ENCODE measurements around the gene TTC8. TPM values are rescaled to one million over a fixed set of nuclear protein-coding genes. Genes with fewer than 3 reads are reported as not detected.

Gene TTC8
- total RNA-seq, 1 donor from 2014 or later: 27.2 TPM

DNA sequence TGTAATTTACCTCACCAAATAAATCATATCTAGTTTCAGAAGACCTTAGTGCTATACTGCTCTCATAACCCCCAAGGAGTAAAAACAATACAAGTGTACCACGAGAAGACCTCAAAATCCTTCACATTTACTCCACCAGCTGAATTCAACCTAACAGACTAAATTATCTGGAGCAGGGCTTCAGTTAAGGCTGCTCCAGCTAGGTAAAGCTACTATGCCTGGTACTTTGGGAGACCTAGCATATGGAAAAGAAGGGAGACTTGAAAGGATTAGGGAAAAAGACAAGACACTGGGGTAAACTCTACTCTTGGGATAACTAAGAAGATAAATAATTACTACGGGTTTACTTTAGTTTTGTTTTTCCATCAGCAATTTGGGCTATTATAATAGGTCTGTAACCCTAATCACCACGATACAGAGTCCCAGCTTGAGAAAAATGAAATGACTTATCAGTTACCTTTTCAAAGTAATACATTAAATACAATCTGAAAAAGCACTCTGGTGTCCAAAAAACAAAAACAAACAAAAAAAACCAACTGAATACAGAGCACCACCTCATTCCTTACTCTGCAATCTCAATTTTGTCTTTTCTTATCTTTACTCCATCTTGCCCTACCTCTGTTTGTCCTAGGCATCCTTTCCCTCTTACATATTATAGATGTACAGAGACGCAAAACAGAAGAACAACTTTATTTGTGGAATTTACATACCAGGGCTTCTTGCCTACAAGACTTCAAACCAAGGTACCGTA, 33.8 kb upstream of the TTC8 start:
- Mint-ChIP-seq H3K27ac (ENCODE audit: unreplicated experiment) (no peak overlapping the region), H3K9me3 (ENCODE audit: low read depth) (no peaks in the 10 kb centered on the region), H3K4me1 (ENCODE audit: low read depth) (no peaks in the 10 kb centered on the region), H3K36me3 (ENCODE audit: low read depth) (no peaks in the 10 kb centered on the region), H3K27me3 (ENCODE audit: low read depth) (peaks cover 37% of the 10 kb centered on the region), H3K4me3 (ENCODE audit: unreplicated experiment) (no peak overlapping the region)
- TF ChIP-seq, protein P1, sequence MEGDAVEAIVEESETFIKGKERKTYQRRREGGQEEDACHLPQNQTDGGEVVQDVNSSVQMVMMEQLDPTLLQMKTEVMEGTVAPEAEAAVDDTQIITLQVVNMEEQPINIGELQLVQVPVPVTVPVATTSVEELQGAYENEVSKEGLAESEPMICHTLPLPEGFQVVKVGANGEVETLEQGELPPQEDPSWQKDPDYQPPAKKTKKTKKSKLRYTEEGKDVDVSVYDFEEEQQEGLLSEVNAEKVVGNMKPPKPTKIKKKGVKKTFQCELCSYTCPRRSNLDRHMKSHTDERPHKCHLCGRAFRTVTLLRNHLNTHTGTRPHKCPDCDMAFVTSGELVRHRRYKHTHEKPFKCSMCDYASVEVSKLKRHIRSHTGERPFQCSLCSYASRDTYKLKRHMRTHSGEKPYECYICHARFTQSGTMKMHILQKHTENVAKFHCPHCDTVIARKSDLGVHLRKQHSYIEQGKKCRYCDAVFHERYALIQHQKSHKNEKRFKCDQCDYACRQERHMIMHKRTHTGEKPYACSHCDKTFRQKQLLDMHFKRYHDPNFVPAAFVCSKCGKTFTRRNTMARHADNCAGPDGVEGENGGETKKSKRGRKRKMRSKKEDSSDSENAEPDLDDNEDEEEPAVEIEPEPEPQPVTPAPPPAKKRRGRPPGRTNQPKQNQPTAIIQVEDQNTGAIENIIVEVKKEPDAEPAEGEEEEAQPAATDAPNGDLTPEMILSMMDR (IDR thresholded peaks at IDR 0.05): no peak
- DNase-seq (ENCODE audit: low spot score): no peak

DNA sequence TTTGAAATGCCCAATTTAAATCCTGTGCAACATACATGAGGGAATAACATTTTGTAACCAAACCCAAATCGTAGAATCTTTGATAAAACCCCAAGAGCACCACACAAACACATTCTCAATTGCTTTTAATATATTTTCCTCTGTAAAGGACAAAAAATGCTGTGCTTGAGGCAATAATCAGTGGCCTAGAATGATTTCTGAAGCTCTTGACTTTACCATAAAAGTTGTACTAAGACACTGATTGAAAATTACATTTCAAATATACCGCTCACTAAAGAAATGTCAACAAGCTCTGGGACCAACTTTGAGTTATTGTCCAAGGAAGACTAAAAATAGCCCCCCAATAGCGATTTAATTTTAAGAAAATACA, 33.2 kb upstream of the TTC8 start:
- H3K4me3 Mint-ChIP-seq (ENCODE audit: unreplicated experiment): no peak overlapping the region
- H3K4me1 Mint-ChIP-seq (ENCODE audit: low read depth): no peaks in the 10 kb centered on the region
- H3K27me3 Mint-ChIP-seq (ENCODE audit: low read depth): peaks cover 33% of the 10 kb centered on the region
- no peaks in the 10 kb centered on the region for H3K9me3 Mint-ChIP-seq (ENCODE audit: low read depth)
- no peaks in the 10 kb centered on the region for H3K36me3 Mint-ChIP-seq (ENCODE audit: low read depth)
- TF ChIP-seq, protein P1 (IDR thresholded peaks at IDR 0.05): no peak
- H3K27ac Mint-ChIP-seq (ENCODE audit: unreplicated experiment): no peak overlapping the region
- DNase-seq (ENCODE audit: low spot score): no peak

DNA sequence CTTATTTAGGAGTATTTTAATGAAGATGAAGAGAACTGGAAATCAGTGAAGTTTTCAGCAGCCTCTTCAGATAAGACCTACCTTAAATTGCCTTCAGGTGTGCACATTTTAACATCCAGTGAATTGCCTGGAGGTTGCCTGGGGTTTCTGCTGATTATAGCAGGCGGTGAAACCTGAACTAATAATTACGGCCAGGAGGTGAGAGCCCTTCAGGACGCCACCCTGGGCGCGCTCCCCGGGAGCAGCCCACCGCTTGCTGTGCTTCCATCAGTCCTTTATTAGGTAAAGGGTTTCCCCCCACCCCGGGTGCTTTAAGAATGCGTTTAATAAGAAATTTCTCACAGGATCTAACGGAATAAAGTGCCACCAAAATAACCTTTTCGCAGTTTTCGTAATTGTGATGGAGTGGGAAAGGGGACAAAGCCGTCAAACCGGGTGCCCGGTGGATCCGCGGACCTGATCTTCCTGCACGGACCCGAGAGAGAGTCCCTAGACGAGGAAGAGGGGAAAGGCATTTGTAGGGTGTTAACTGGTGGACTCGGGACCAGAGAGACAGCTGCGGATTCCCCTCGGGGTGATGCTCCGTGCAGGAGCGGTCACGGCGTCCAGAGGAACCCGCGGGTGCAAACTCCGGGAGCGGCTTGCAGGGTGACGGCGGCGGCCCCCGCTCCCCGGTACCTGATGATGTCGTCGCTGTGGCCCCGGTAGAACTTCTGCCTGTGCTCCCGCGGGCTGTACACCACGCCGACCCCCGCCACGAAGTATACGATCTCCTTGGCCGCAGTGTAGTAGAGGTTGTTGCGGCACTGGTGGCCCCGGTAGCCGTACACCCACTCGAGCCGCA, 32.6 kb upstream of the TTC8 start:
- Mint-ChIP-seq H3K9me3 (ENCODE audit: low read depth) (no peaks in the 10 kb centered on the region), H3K4me1 (ENCODE audit: low read depth) (no peaks in the 10 kb centered on the region), H3K27me3 (ENCODE audit: low read depth) (peaks cover 30% of the 10 kb centered on the region), H3K36me3 (ENCODE audit: low read depth) (no peaks in the 10 kb centered on the region), H3K27ac (ENCODE audit: unreplicated experiment) (no peak overlapping the region), H3K4me3 (ENCODE audit: unreplicated experiment) (peak overlapping the region; percentile 60)
- TF ChIP-seq, protein P1 (IDR thresholded peaks at IDR 0.05): no peak
- DNase-seq (ENCODE audit: low spot score): no peak

DNA sequence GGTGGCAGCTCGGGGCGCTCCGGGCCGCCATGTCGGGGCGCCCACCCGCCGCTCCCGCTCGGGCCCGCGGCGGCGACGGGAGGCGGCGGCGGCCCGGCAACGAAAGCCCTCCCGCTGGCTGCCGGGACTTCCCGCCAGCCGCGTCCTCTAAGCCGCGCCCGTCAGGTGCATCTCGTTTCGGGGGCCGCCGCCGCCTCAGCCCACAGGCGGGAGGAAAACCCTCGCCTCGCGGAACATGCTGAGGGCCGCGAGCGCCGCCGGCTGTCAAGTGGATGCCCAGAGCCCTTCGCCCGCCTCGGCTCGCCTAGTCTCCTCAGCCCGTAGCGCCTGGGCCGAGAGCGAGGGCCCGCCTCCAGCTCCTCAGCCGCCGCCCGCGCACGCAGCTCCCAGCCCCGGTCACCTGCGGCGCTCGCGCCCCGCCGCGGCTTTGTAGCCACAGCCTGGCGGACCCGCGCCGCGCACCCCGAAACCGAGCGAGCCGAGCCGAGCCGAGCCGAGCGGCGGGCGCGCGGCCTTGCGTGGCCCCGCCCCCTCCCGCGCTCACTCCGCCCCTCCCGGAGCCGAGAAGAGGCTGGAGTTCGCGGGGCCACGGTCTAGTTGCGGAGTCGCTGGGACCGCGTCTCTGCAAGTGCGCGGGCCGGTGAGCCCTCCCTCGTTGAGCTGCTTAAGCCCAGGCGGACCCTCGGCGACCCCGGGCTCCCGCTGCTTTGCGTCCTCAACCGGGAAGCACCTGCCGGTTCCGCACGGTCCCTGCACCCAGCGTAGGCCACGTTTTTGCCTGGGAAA, 31.8 kb upstream of the TTC8 start, which contains the start of gene EML5:
Gene EML5 (minus strand): TSS at position 481 of the 786 bp plus-strand sequence. CDS start 450 bp downstream, at position 31.
- Mint-ChIP-seq H3K4me3 (ENCODE audit: unreplicated experiment) (peak within 1 kb of the TSS; percentile 67), H3K27ac (ENCODE audit: unreplicated experiment) (no peak within 1 kb of the TSS), H3K36me3 (ENCODE audit: low read depth) (no peaks in the 10 kb centered on the region), H3K4me1 (ENCODE audit: low read depth) (no peaks in the 10 kb centered on the region), H3K9me3 (ENCODE audit: low read depth) (no peaks in the 10 kb centered on the region), H3K27me3 (ENCODE audit: low read depth) (peaks cover 27% of the 10 kb centered on the region)
- TF ChIP-seq, protein P1 (IDR thresholded peaks at IDR 0.05): peak; percentile 67
- peak; percentile 93 for DNase-seq (ENCODE audit: low spot score)

DNA sequence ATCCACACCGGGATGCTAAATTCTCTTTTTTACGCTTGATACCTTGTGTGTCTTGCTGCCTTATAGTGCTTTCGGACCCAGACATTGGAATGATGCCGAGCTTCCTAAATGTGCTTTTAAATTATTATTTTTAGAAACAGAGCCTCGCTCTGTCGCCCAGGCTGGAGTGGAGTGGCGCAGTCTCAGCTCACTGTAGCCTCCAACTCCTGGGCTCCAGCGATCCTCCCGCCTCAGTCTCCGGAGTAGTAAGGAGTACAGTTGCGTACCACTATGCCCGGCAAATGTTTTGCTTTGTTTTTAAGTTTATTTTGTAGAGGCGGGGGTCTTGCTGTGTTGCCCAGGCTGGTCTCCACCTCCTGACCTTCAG, 31.2 kb upstream of the TTC8 start:
- Mint-ChIP-seq H3K27ac (ENCODE audit: unreplicated experiment) (no peak overlapping the region), H3K36me3 (ENCODE audit: low read depth) (no peaks in the 10 kb centered on the region), H3K4me1 (ENCODE audit: low read depth) (no peaks in the 10 kb centered on the region), H3K4me3 (ENCODE audit: unreplicated experiment) (peak overlapping the region; percentile 67), H3K27me3 (ENCODE audit: low read depth) (peaks cover 27% of the 10 kb centered on the region), H3K9me3 (ENCODE audit: low read depth) (no peaks in the 10 kb centered on the region)
- DNase-seq (ENCODE audit: low spot score): no peak
- TF ChIP-seq, protein P1 (IDR thresholded peaks at IDR 0.05): no peak
